DOHH2 (cell line): ENCODE results near the gene MARF1.
A peak's percentile ranks its signal among the peaks of the same experiment; 100 is the strongest.

ENCODE experiments used
- H3F3A ChIP-seq: fragments of 200-600 bp; sonication (generic), shearing (Covaris generic); 2 replicates; pipeline ENCODE4 v1.6.0; 2016; ENCODE audit warnings: antibody characterized with exemption, mild to moderate bottlenecking; ENCODE audit not compliant: control insufficient read depth, insufficient read depth
- H3K27ac ChIP-seq: fragments of 200-600 bp; sonication (generic); 2 replicates; pipeline ENCODE4 v1.5.1; 2014; ENCODE audit warnings: low read depth, mild to moderate bottlenecking, low read length, moderate library complexity
- H3K27me3 ChIP-seq: fragments of 200-600 bp; sonication (generic); 2 replicates; pipeline ENCODE4 v1.6.1; 2014; ENCODE audit warnings: mild to moderate bottlenecking, low read length, mixed read lengths; ENCODE audit not compliant: control insufficient read depth
- H3K36me3 ChIP-seq: fragments of 200-600 bp; sonication (generic); 2 replicates; pipeline ENCODE4 v1.6.1; 2014; ENCODE audit warnings: mild to moderate bottlenecking, low read length, moderate library complexity, mixed read lengths; ENCODE audit not compliant: control insufficient read depth
- H3K4me1 ChIP-seq: fragments of 200-600 bp; sonication (generic); 2 replicates; pipeline ENCODE4 v1.6.1; 2014; ENCODE audit warnings: mild to moderate bottlenecking, low read length, mixed read lengths; ENCODE audit not compliant: control insufficient read depth
- H3K4me2 ChIP-seq: fragments of 200-600 bp; sonication (generic); 2 replicates; pipeline ENCODE4 v1.6.0; 2014; ENCODE audit warnings: mild to moderate bottlenecking, low read length, moderate library complexity
- H3K4me3 ChIP-seq: fragments of 200-600 bp; sonication (generic); 2 replicates; pipeline ENCODE4 v1.5.1; 2014; ENCODE audit warnings: mild to moderate bottlenecking, low read length, mixed read lengths
- H3K79me2 ChIP-seq: fragments of 200-600 bp; sonication (generic); 2 replicates; pipeline ENCODE4 v1.6.1; 2014; ENCODE audit warnings: mild to moderate bottlenecking, low read length, mixed read lengths; ENCODE audit not compliant: control insufficient read depth
- H3K9me2 ChIP-seq: fragments of 200-600 bp; sonication (generic); replicated peaks from 2 replicates; pipeline ENCODE4 v1.6.1; 2014; ENCODE audit warnings: mild to moderate bottlenecking, low read length, mixed read lengths; ENCODE audit not compliant: control insufficient read depth
- H3K9me3 ChIP-seq: fragments of 200-600 bp; sonication (generic); 2 replicates; pipeline ENCODE4 v1.6.1; 2014; ENCODE audit warnings: antibody characterized with exemption, low read length, mixed read lengths; ENCODE audit not compliant: control insufficient read depth, insufficient read depth
- H4K20me1 ChIP-seq: fragments of 200-600 bp; sonication (generic); 2 replicates; pipeline ENCODE4 v1.6.0; 2014; ENCODE audit warnings: low read depth, mild to moderate bottlenecking, antibody characterized with exemption, low read length, moderate library complexity; ENCODE audit not compliant: control insufficient read depth, insufficient read depth
- EZH2phosphoT487 ChIP-seq: fragments of 200-600 bp; sonication (generic); IDR thresholded peaks from 2 replicates; pipeline ENCODE4 v1.6.1; 2017; ENCODE audit warnings: borderline replicate concordance, mild to moderate bottlenecking, antibody characterized with exemption, low read length, moderate library complexity, mixed read lengths
- TF ChIP-seq, protein P1 (sequence below): fragments of 200-600 bp; sonication (generic); IDR thresholded peaks from one replicate; pipeline ENCODE4 v1.5.1; 2014; ENCODE audit warnings: antibody characterized with exemption, mild to moderate bottlenecking, low read depth, low read length; ENCODE audit not compliant: poor library complexity, severe bottlenecking

Gene MARF1

GRCh38 chr16:15641753-15642556 is 999 bp downstream of the MARF1 start:
- H3K36me3 ChIP-seq: peaks cover 27% of the 10 kb centered on the region
- H4K20me1 ChIP-seq: no peaks in the 10 kb centered on the region
- peaks cover 74% of the 10 kb centered on the region for H3K4me1 ChIP-seq
- H3F3A ChIP-seq: peaks cover 57% of the 10 kb centered on the region
- H3K79me2 ChIP-seq: peaks cover 45% of the 10 kb centered on the region
- peak overlapping the region; percentile 94 for H3K4me2 ChIP-seq
- no peaks in the 10 kb centered on the region for H3K9me3 ChIP-seq
- no peaks in the 10 kb centered on the region for H3K9me2 ChIP-seq
- TF ChIP-seq, protein P1, sequence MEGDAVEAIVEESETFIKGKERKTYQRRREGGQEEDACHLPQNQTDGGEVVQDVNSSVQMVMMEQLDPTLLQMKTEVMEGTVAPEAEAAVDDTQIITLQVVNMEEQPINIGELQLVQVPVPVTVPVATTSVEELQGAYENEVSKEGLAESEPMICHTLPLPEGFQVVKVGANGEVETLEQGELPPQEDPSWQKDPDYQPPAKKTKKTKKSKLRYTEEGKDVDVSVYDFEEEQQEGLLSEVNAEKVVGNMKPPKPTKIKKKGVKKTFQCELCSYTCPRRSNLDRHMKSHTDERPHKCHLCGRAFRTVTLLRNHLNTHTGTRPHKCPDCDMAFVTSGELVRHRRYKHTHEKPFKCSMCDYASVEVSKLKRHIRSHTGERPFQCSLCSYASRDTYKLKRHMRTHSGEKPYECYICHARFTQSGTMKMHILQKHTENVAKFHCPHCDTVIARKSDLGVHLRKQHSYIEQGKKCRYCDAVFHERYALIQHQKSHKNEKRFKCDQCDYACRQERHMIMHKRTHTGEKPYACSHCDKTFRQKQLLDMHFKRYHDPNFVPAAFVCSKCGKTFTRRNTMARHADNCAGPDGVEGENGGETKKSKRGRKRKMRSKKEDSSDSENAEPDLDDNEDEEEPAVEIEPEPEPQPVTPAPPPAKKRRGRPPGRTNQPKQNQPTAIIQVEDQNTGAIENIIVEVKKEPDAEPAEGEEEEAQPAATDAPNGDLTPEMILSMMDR: no peak
- no peak for TF ChIP-seq EZH2phosphoT487
- no peaks in the 10 kb centered on the region for H3K27me3 ChIP-seq
- peak overlapping the region; percentile 82 for H3K4me3 ChIP-seq
- peak overlapping the region; percentile 95 for H3K27ac ChIP-seq

DNA sequence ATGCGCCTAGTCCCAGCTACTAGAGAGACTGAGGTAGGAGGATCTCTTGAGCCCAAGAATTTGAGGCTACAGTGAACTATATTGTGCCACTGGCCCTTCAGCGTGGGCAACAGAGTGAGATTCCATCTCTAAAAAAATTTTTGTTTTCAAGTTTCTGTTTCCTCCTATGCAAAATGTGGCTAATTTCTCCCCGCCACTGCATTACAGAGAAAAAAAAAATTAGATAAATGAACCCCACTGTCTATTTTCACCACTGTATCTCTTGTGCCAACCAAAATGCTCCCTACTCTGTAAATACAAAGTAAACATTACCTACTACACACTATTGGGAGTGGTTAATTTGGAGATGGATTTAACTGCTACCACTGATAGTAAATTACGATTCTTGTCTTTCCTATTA is 2.0 kb downstream of the MARF1 start:
- Histone ChIP-seq H3K79me2 (peaks cover 55% of the 10 kb centered on the region), H3K9me3 (no peaks in the 10 kb centered on the region), H3K4me3 (peak overlapping the region; percentile 82), H3F3A (peaks cover 63% of the 10 kb centered on the region), H3K27ac (peak overlapping the region; percentile 95), H3K27me3 (no peaks in the 10 kb centered on the region), H4K20me1 (no peaks in the 10 kb centered on the region), H3K4me2 (peak overlapping the region; percentile 94), H3K4me1 (peaks cover 82% of the 10 kb centered on the region), H3K9me2 (no peaks in the 10 kb centered on the region), H3K36me3 (peaks cover 37% of the 10 kb centered on the region)
- no peak for TF ChIP-seq EZH2phosphoT487
- TF ChIP-seq, protein P1: no peak

- peak overlapping the region; percentile 94 for H3K4me2 ChIP-seq
- TF ChIP-seq, protein P1: no peak
- TF ChIP-seq EZH2phosphoT487: no peak
- H3K9me2 ChIP-seq: no peaks in the 10 kb centered on the region
Measured at GRCh38 chr16:15639061-15639568, 3.8 kb downstream of the MARF1 start.

More at GRCh38 chr16:15639061-15639568, 3.8 kb downstream of the MARF1 start:
- peaks cover 83% of the 10 kb centered on the region for H3K4me1 ChIP-seq
- H3K27ac ChIP-seq: peak overlapping the region; percentile 95
- H3F3A ChIP-seq: peaks cover 54% of the 10 kb centered on the region
- no peaks in the 10 kb centered on the region for H4K20me1 ChIP-seq
- H3K36me3 ChIP-seq: peaks cover 56% of the 10 kb centered on the region
- H3K27me3 ChIP-seq: no peaks in the 10 kb centered on the region
- peaks cover 74% of the 10 kb centered on the region for H3K79me2 ChIP-seq
- no peaks in the 10 kb centered on the region for H3K9me3 ChIP-seq
- H3K4me3 ChIP-seq: peak overlapping the region; percentile 82
